OCI-LY7 (cell line): ENCODE measurements around the gene GLG1. TPM values are rescaled to one million over a fixed set of nuclear protein-coding genes. Genes with fewer than 3 reads are reported as not detected.

Experiments used
- BruUV-seq: library from RNA; stranded (reverse); fragments of 400-500 nt; replicated peaks from 2 replicates; lab custom pipeline; 2021; lab: Mats Ljungman, UMichigan
- CTCF ChIA-PET: fragments of 300-600 bp; sonication (Branson Sonifier 250); formaldehyde crosslinking; loops from one replicate; lab custom pipeline; 2022; ENCODE audit warnings: antibody characterized with exemption; ENCODE audit not compliant: unreplicated experiment; lab: Charles Lee
- POLR2A ChIA-PET: fragments of 300-600 bp; sonication (Branson Sonifier 250); formaldehyde crosslinking; loops from one replicate; lab custom pipeline; 2022; ENCODE audit warnings: antibody characterized with exemption; lab: Charles Lee
- DNase-seq: peaks from one replicate; pipeline ENCODE4 v3.0.0-alpha.2; 2015; ENCODE audit warnings: low spot score
- H2AFZ ChIP-seq: fragments of 200-600 bp; sonication (generic), shearing (Covaris generic); 2 replicates; pipeline ENCODE4 v1.6.1; 2014; ENCODE audit warnings: mild to moderate bottlenecking, antibody characterized with exemption, low read length, moderate library complexity
- H3K27ac ChIP-seq: fragments of 200-600 bp; sonication (generic); 2 replicates; pipeline ENCODE4 v1.5.1; 2014; ENCODE audit warnings: mixed run types, low read depth, mild to moderate bottlenecking, moderate library complexity, low read length, inconsistent platforms; ENCODE audit not compliant: poor library complexity, severe bottlenecking
- H3K36me3 ChIP-seq: fragments of 200-600 bp; sonication (generic); 2 replicates; pipeline ENCODE4 v1.6.1; 2014; ENCODE audit warnings: mild to moderate bottlenecking, antibody characterized with exemption, low read length, moderate library complexity, mixed read lengths; ENCODE audit not compliant: insufficient read depth
- H3K4me1 ChIP-seq: fragments of 200-600 bp; sonication (generic); 2 replicates; pipeline ENCODE4 v1.5.1; 2014; ENCODE audit warnings: mild to moderate bottlenecking, low read length; ENCODE audit not compliant: insufficient read depth, poor library complexity, severe bottlenecking
- H3K4me2 ChIP-seq: fragments of 200-600 bp; sonication (generic); 2 replicates; pipeline ENCODE4 v1.6.1; 2014; ENCODE audit warnings: mild to moderate bottlenecking, low read length
- H3K4me3 ChIP-seq: fragments of 200-600 bp; sonication (generic); 2 replicates; pipeline ENCODE4 v1.5.1; 2014; ENCODE audit warnings: mild to moderate bottlenecking, low read depth, low read length; ENCODE audit not compliant: poor library complexity, severe bottlenecking
- H3K79me2 ChIP-seq: fragments of 200-600 bp; sonication (generic); 2 replicates; pipeline ENCODE4 v1.6.1; 2016; ENCODE audit warnings: low read depth, mild to moderate bottlenecking, low read length, moderate library complexity, mixed read lengths; ENCODE audit not compliant: insufficient read depth
- H3K9me2 ChIP-seq: fragments of 200-600 bp; sonication (generic); 2 replicates; pipeline ENCODE4 v1.6.1; 2016; ENCODE audit warnings: mild to moderate bottlenecking, low read length, mixed read lengths; ENCODE audit not compliant: insufficient read depth
- H3K9me3 ChIP-seq: fragments of 200-600 bp; sonication (generic); 2 replicates; pipeline ENCODE4 v1.6.1; 2014; ENCODE audit warnings: mild to moderate bottlenecking, mixed run types, low read length, mixed read lengths
- H4K20me1 ChIP-seq: fragments of 200-600 bp; sonication (generic); 2 replicates; pipeline ENCODE4 v1.6.1; 2014; ENCODE audit warnings: mild to moderate bottlenecking, antibody characterized with exemption, low read length, moderate library complexity, mixed read lengths; ENCODE audit not compliant: insufficient read depth
- EZH2phosphoT487 ChIP-seq: fragments of 200-600 bp; sonication (generic); IDR thresholded peaks from 2 replicates; pipeline ENCODE4 v1.6.1; 2018; ENCODE audit warnings: low read depth, borderline replicate concordance, mild to moderate bottlenecking, mixed run types, antibody characterized with exemption, low read length, moderate library complexity, mixed read lengths
- intact Hi-C: fragments of 100-400 bp; cut with micrococcal nuclease; formaldehyde crosslinking; loops from one replicate; pipeline ENCODE4 v1.10.0; 2022; ENCODE audit not compliant: unreplicated experiment
- total RNA-seq, 2 experiments: library from RNA; depleted of rRNA in 1 of 2; stranded (reverse); fragments of >200 nt in 1 of 2; shearing (Covaris generic) in 1 of 2; gene quantifications; 2 replicates each; pipeline ENCODE4 v1.2.3, GENCODE V29; 2014 to 2022
- TF ChIP-seq, protein P1 (sequence below): fragments of 200-600 bp; sonication (generic); conservative IDR thresholded peaks from 2 replicates; pipeline ENCODE4 v1.5.1; 2014; ENCODE audit warnings: mild to moderate bottlenecking, antibody characterized with exemption, low read length, moderate library complexity, mixed read lengths

Gene GLG1
- total RNA-seq, 2 experiments from 2014 or later, result 40.4 to 69.8 TPM

DNA sequence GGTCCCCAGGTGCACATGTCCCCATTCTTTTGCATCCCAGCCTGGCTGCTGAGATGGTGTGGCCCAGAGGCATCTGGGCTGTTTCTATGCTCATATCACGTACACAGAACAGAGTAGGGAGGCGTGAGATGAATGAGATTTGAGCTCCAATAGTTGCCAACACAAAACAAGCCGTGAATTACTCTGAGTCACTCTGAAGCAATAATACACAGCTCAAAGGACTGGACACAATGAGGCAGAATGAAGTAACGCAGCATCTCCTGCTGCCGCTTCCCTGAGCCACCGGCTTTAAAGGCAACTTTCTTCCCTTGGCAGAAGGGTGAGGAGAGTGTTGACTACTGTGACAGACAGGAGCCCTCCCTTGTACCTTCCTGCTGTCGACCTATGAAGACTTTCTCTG, 151.7 kb downstream of the GLG1 start:
- Histone ChIP-seq H3K27ac (no peak overlapping the region), H4K20me1 (no peaks in the 10 kb centered on the region), H3K79me2 (no peaks in the 10 kb centered on the region), H3K36me3 (peaks cover 65% of the 10 kb centered on the region), H3K9me3 (no peaks in the 10 kb centered on the region), H3K4me3 (no peak overlapping the region), H3K9me2 (no peaks in the 10 kb centered on the region), H3K4me1 (peaks cover 19% of the 10 kb centered on the region), H3K4me2 (no peak overlapping the region), H2AFZ (no peak overlapping the region)
- ChIA-PET POLR2A (no interaction called here), CTCF (interaction anchor here (1.0 kb wide), 1 partner anchor 119 kb away, joined by 3 read pairs; no protein-coding TSS in a partner anchor)
- no TSS peak for BruUV-seq
- intact Hi-C loops, result no loop called here
- TF ChIP-seq, protein P1, sequence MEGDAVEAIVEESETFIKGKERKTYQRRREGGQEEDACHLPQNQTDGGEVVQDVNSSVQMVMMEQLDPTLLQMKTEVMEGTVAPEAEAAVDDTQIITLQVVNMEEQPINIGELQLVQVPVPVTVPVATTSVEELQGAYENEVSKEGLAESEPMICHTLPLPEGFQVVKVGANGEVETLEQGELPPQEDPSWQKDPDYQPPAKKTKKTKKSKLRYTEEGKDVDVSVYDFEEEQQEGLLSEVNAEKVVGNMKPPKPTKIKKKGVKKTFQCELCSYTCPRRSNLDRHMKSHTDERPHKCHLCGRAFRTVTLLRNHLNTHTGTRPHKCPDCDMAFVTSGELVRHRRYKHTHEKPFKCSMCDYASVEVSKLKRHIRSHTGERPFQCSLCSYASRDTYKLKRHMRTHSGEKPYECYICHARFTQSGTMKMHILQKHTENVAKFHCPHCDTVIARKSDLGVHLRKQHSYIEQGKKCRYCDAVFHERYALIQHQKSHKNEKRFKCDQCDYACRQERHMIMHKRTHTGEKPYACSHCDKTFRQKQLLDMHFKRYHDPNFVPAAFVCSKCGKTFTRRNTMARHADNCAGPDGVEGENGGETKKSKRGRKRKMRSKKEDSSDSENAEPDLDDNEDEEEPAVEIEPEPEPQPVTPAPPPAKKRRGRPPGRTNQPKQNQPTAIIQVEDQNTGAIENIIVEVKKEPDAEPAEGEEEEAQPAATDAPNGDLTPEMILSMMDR, result no peak
- TF ChIP-seq EZH2phosphoT487, result no peak
- no peak for DNase-seq

DNA sequence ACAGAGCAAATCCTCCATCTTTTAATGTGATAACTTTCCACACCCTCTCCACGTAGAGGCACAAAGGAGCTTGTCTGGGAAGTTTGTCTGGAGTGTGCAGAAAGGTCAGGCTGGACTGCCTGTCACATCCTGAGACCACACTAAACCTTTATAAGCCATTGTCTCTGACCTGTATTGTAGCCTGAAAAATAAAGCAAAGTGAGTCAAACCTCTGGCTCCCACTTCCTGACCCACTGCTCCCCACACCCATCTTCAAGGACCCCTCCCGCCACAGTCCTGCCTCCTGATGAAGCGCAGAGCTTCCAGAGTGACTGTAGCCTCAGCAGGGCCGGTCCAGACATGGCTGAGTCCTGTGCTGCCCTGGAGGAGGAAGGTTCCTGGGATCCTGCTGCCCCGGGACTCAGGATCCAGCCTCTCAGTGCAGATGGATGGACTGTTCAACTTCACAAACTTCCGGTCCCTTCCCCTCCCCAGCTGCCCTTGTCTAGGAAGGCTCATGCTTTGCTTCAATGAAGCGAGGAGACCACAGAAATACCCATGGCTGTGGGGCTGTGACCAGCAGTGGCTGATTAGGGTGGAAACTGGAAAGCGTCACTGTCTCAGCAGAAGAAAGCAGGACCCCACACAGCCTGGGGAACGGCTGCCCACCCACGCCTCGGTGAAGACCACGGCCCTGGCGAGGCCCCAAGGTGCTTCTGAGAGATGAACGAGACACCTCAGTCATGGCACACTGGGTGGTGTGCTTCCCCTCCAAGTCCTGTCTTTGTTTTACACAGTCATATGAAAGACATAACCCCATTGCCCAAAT, 154.8 kb downstream of the GLG1 start:
- H3K9me3 ChIP-seq, result no peaks in the 10 kb centered on the region
- no peak overlapping the region for H2AFZ ChIP-seq
- H3K79me2 ChIP-seq, result no peaks in the 10 kb centered on the region
- TF ChIP-seq, protein P1, result no peak
- no peaks in the 10 kb centered on the region for H3K9me2 ChIP-seq
- ChIA-PET CTCF (no interaction called here), POLR2A (interaction anchor here (1.0 to 1.1 kb wide), 2 partner anchors 23 to 126 kb away, joined by 3 to 5 read pairs; no protein-coding TSS in a partner anchor)
- peak overlapping the region; percentile 53 for H3K27ac ChIP-seq
- BruUV-seq, result no TSS peak
- peak overlapping the region; percentile 33 for H3K4me2 ChIP-seq
- H3K36me3 ChIP-seq, result peaks cover 63% of the 10 kb centered on the region
- peaks cover 19% of the 10 kb centered on the region for H3K4me1 ChIP-seq
- no peak overlapping the region for H3K4me3 ChIP-seq
- DNase-seq, result peak; percentile 70
- H4K20me1 ChIP-seq, result no peaks in the 10 kb centered on the region
- intact Hi-C loops, result no loop called here
